ENCODE measurements around the gene ZNF18. TPM values are rescaled to one million over a fixed set of nuclear protein-coding genes. Genes with fewer than 3 reads are reported as not detected.

ZNF18 gene
- total RNA-seq, 1 donor: 8.6 TPM

Small RNA genes lying within 50 kb of the gene (small RNA-seq; reads per million reads assigned to genes)
- not detected for gene RNU11-2P

Other genes starting within 250 kb of the ZNF18 start
- 12.9 and 26.5 TPM in 2 replicates for gene MAP2K4, start 23.4 kb upstream of the ZNF18 start, total RNA-seq (ENCODE audit: low replicate concordance)

All from fibroblast of the aortic adventitia (primary cell).